H1 (cell line): ENCODE data around the gene CCNY. TPM values are rescaled to one million over a fixed set of nuclear protein-coding genes. Genes with fewer than 3 reads are reported as not detected.

Experiments
- CTCF ChIA-PET: fragments of 300-600 bp; sonication (Branson Sonifier 250); formaldehyde crosslinking; loops from one replicate; lab custom pipeline; 2021; ENCODE audit not compliant: partially characterized antibody; lab: Charles Lee
- POLR2A ChIA-PET: fragments of 300-600 bp; sonication (Branson Sonifier 250); formaldehyde crosslinking; loops from one replicate; lab custom pipeline; 2021; ENCODE audit warnings: inconsistent platforms; ENCODE audit not compliant: partially characterized antibody; lab: Charles Lee
- DNase-seq, 2 experiments: peaks; one replicate each; pipeline versions ENCODE4 v3.0.0 to v3.0.0-alpha.2; 2010 to 2022; ENCODE audit warnings: low spot score in 2 of 2, low read depth in 1 of 2, mixed read lengths in 1 of 2
- FAIRE-seq: peaks from 2 replicates; lab custom pipeline; 2011; peaks lifted over from hg19 to GRCh38; lab: Jason Lieb, UNC
- H2AFZ ChIP-seq: 2 replicates; pipeline ENCODE4 v1.8.1; 2012; ENCODE audit warnings: low read length, inconsistent platforms
- H2AK5ac ChIP-seq: 2 replicates; pipeline ENCODE4 v1.6.1; 2013; ENCODE audit warnings: low read depth, low read length
- H2BK120ac ChIP-seq: replicated peaks from 2 replicates; pipeline ENCODE3; 2013; ENCODE audit warnings: low read depth, low read length, inconsistent platforms
- H2BK12ac ChIP-seq: 2 replicates; pipeline ENCODE4 v1.6.1; 2013; ENCODE audit warnings: low read depth, low read length
- H2BK15ac ChIP-seq: 2 replicates; pipeline ENCODE4 v1.6.1; 2013; ENCODE audit warnings: low read length
- H2BK20ac ChIP-seq: 2 replicates; pipeline ENCODE4 v1.6.1; 2013; ENCODE audit warnings: low read length
- H2BK5ac ChIP-seq: 2 replicates; pipeline ENCODE4 v1.6.1; 2013; ENCODE audit warnings: low read depth, low read length
- H3K14ac ChIP-seq: 2 replicates; pipeline ENCODE4 v1.6.1; 2013; ENCODE audit warnings: inconsistent platforms; ENCODE audit not compliant: insufficient read length
- H3K18ac ChIP-seq: 2 replicates; pipeline ENCODE4 v1.6.1; 2013; ENCODE audit warnings: low read length; ENCODE audit errors: extremely low read depth
- H3K23ac ChIP-seq: 2 replicates; pipeline ENCODE4 v1.6.1; 2013; ENCODE audit warnings: inconsistent platforms; ENCODE audit not compliant: insufficient read length
- H3K23me2 ChIP-seq: 2 replicates; pipeline ENCODE4 v1.6.1; 2013; ENCODE audit warnings: low read depth, low read length
- H3K27ac ChIP-seq: 2 replicates; pipeline ENCODE4 v1.6.1; 2011; ENCODE audit warnings: low read depth, low read length, inconsistent platforms
- H3K27me3 ChIP-seq, 4 experiments: replicated peaks in 1 of 4; 1 replicate in 1 of 4; 2 replicates in 3 of 4; pipeline versions ENCODE4 v1.6.1 to v1.8.1; 2011 to 2013; ENCODE audit warnings: low read length in 3 of 4, mild to moderate bottlenecking in 3 of 4, inconsistent platforms in 2 of 4, mixed read lengths in 2 of 4, moderate library complexity in 1 of 4; ENCODE audit not compliant: control insufficient read depth in 3 of 4, insufficient read depth in 3 of 4; ENCODE audit errors: extremely low read depth in 1 of 4
- H3K36me3 ChIP-seq, 4 experiments: 2 replicates each; pipeline versions ENCODE4 v1.6.1 to v1.8.1; 2011 to 2013; ENCODE audit warnings: mild to moderate bottlenecking in 4 of 4, low read length in 3 of 4, moderate library complexity in 2 of 4, control low read depth in 1 of 4, inconsistent platforms in 1 of 4; ENCODE audit not compliant: insufficient read depth in 4 of 4, control insufficient read depth in 2 of 4
- H3K4ac ChIP-seq: replicated peaks from 2 replicates; pipeline ENCODE3; 2013; ENCODE audit warnings: low read length, low read depth, mixed read lengths, inconsistent platforms; ENCODE audit not compliant: insufficient read length
- H3K4me1 ChIP-seq, 4 experiments: replicated peaks in 1 of 4; 1 replicate in 1 of 4; 2 replicates in 3 of 4; pipeline versions ENCODE4 v1.6.1 to v1.8.1; 2011 to 2013; ENCODE audit warnings: low read length in 3 of 4, inconsistent platforms in 2 of 4, mixed read lengths in 1 of 4; ENCODE audit not compliant: insufficient read depth in 4 of 4, control insufficient read depth in 3 of 4
- H3K4me2 ChIP-seq, 2 experiments: 2 replicates each; pipeline versions ENCODE4 v1.6.1 to v1.8.1; 2011 to 2013; ENCODE audit warnings: low read depth in 2 of 2, low read length in 2 of 2, control low read depth in 1 of 2, inconsistent platforms in 1 of 2, mild to moderate bottlenecking in 1 of 2; ENCODE audit not compliant: insufficient read depth in 1 of 2
- H3K4me3 ChIP-seq, 4 experiments: fragments of 200-600, 300-600 bp in 1 of 4; sonication (generic), shearing (Covaris generic), sonication (Bioruptor Twin) in 1 of 4; 2 replicates each; pipeline versions ENCODE4 v1.5.1 to v1.8.1; 2011 to 2016; ENCODE audit warnings: low read length in 4 of 4, low read depth in 3 of 4, control low read depth in 2 of 4, inconsistent platforms in 2 of 4, mild to moderate bottlenecking in 2 of 4, mixed read lengths in 1 of 4, moderate library complexity in 1 of 4; ENCODE audit not compliant: insufficient read depth in 2 of 4; ENCODE audit errors: extremely low read depth in 1 of 4
- H3K56ac ChIP-seq: replicated peaks from 2 replicates; pipeline ENCODE3; 2013; ENCODE audit warnings: low read depth, mild to moderate bottlenecking, mixed read lengths, low read length, inconsistent platforms; ENCODE audit not compliant: insufficient read length
- H3K79me1 ChIP-seq: 2 replicates; pipeline ENCODE4 v1.6.1; 2013; ENCODE audit warnings: low read depth, low read length, control low read depth
- H3K79me2 ChIP-seq, 2 experiments: 2 replicates each; pipeline versions ENCODE4 v1.6.1 to v1.8.1; 2012 to 2013; ENCODE audit warnings: low read length in 2 of 2, mild to moderate bottlenecking in 2 of 2, inconsistent platforms in 1 of 2; ENCODE audit not compliant: insufficient read depth in 2 of 2, control insufficient read depth in 1 of 2
- H3K9ac ChIP-seq, 4 experiments: replicated peaks in 1 of 4; 1 replicate in 1 of 4; 2 replicates in 3 of 4; pipeline versions ENCODE4 v1.6.1 to v1.8.1; 2011 to 2013; ENCODE audit warnings: low read depth in 3 of 4, low read length in 3 of 4, control low read depth in 2 of 4, mild to moderate bottlenecking in 2 of 4, moderate library complexity in 2 of 4, inconsistent platforms in 1 of 4; ENCODE audit errors: extremely low read depth in 1 of 4
- H3K9me3 ChIP-seq, 2 experiments: 2 replicates each; pipeline versions ENCODE4 v1.6.1 to v1.8.1; 2012 to 2013; ENCODE audit warnings: mild to moderate bottlenecking in 2 of 2, moderate library complexity in 2 of 2, control low read depth in 1 of 2, inconsistent platforms in 1 of 2, low read depth in 1 of 2, low read length in 1 of 2, mixed read lengths in 1 of 2; ENCODE audit not compliant: insufficient read depth in 2 of 2
- H4K20me1 ChIP-seq, 2 experiments: replicated peaks in 1 of 2; 2 replicates each; pipeline versions ENCODE3 to v1.8.1; 2011 to 2013; ENCODE audit warnings: inconsistent platforms in 2 of 2, low read length in 2 of 2, mild to moderate bottlenecking in 1 of 2; ENCODE audit not compliant: insufficient read depth in 2 of 2, control insufficient read depth in 1 of 2
- H4K5ac ChIP-seq: 2 replicates; pipeline ENCODE4 v1.6.1; 2013; ENCODE audit warnings: low read length, low read depth, mixed read lengths, inconsistent platforms; ENCODE audit not compliant: insufficient read length
- H4K8ac ChIP-seq: 2 replicates; pipeline ENCODE4 v1.8.0; 2013; ENCODE audit warnings: mild to moderate bottlenecking, moderate library complexity, low read length, inconsistent platforms; ENCODE audit not compliant: insufficient read depth; ENCODE audit errors: extremely low read depth
- H4K91ac ChIP-seq: replicated peaks from 2 replicates; pipeline ENCODE3; 2013; ENCODE audit warnings: low read length, mixed read lengths, inconsistent platforms; ENCODE audit not compliant: insufficient read length
- CTBP2 ChIP-seq: IDR thresholded peaks from 2 replicates; pipeline ENCODE4 v1.7.0; 2011; ENCODE audit warnings: borderline replicate concordance, mild to moderate bottlenecking, moderate library complexity, mixed read lengths, low read length; ENCODE audit not compliant: insufficient read depth, insufficient read length
- EZH2 ChIP-seq: fragments of 200-600 bp; sonication (generic); IDR thresholded peaks from 2 replicates; pipeline ENCODE4 v1.7.1; 2012; ENCODE audit warnings: low read depth, mild to moderate bottlenecking, moderate library complexity, low read length, inconsistent platforms; ENCODE audit not compliant: severe bottlenecking
- FOSL1 ChIP-seq: IDR thresholded peaks from 2 replicates; pipeline ENCODE4 v1.6.1; 2011; ENCODE audit warnings: mild to moderate bottlenecking, low read depth, low read length, moderate library complexity; ENCODE audit not compliant: insufficient read depth
- MAFK ChIP-seq: IDR thresholded peaks from 2 replicates; pipeline ENCODE4 v1.6.1; 2012; ENCODE audit warnings: low read depth, mild to moderate bottlenecking, improper control_type of control experiment, low read length
- RAD21 ChIP-seq, 2 experiments: IDR thresholded peaks in 1 of 2; conservative IDR thresholded peaks in 1 of 2; 2 replicates each; pipeline ENCODE4 v1.6.1; 2011; ENCODE audit warnings: low read depth in 2 of 2, low read length in 2 of 2, improper control_type of control experiment in 1 of 2, inconsistent platforms in 1 of 2, mild to moderate bottlenecking in 1 of 2, moderate library complexity in 1 of 2
- SAP30 ChIP-seq: fragments of 300-600 bp; sonication (generic); IDR thresholded peaks from 2 replicates; pipeline ENCODE4 v1.7.1; 2012; ENCODE audit warnings: low read length, moderate library complexity, mild to moderate bottlenecking, inconsistent platforms; ENCODE audit not compliant: insufficient read depth, insufficient replicate concordance
- SIX5 ChIP-seq: IDR thresholded peaks from 2 replicates; pipeline ENCODE4 v1.6.1; 2011; ENCODE audit warnings: mild to moderate bottlenecking, low read depth, low read length
- WGBS, 2 experiments: shearing (Covaris generic) in 1 of 2; methylation state at CpG; one replicate each; pipeline versions ENCODE4 v1.1.6 to v1.1.7; 2013 to 2015; ENCODE audit warnings: low lambda C conversion rate in 2 of 2, mixed read lengths in 2 of 2, inconsistent platforms in 1 of 2, low coverage in 1 of 2, missing lambda C conversion rate in 1 of 2; ENCODE audit not compliant: insufficient replicate concordance in 2 of 2, insufficient coverage in 1 of 2, insufficient read length in 1 of 2; ENCODE audit errors: extremely low coverage in 1 of 2, missing lambda C conversion rate in 1 of 2; 5-methylcytosine and 5-hydroxymethylcytosine counted together
- polyA plus RNA-seq, 7 experiments: library from polyadenylated mRNA; depleted of rRNA in 3 of 7; stranded (reverse) in 5 of 7; unstranded in 2 of 7; fragments of >200 nt in 5 of 7; fragments of 200-250 nt in 2 of 7; gene quantifications; 1 replicate in 5 of 7; 2 replicates in 1 of 7; 4 replicates in 1 of 7; pipeline versions ENCODE4 v1.2.1 to v1.2.3, GENCODE V29; 2011 to 2013; ENCODE audit warnings: missing spikeins in 2 of 7, mixed read lengths in 2 of 7
- total RNA-seq: library from RNA; stranded (reverse); fragmentation: NEBNext Ultra II Directional; extraction: Animal tissue kit (Norgen Biotek cat#: 25700); gene quantifications from 2 replicates; pipeline ENCODE4 v1.2.1, GENCODE V29; 2021
- TF ChIP-seq, protein P1 (sequence below), 3 experiments: IDR thresholded peaks; 1 replicate in 2 of 3; 2 replicates in 1 of 3; pipeline versions ENCODE4 v1.5.1 to v1.6.1; 2011; ENCODE audit warnings: low read length in 3 of 3, mild to moderate bottlenecking in 3 of 3, inconsistent platforms in 2 of 3, low read depth in 1 of 3, moderate library complexity in 1 of 3; ENCODE audit not compliant: insufficient read depth in 1 of 3; ENCODE audit errors: control extremely low read depth in 1 of 3
- TF ChIP-seq, protein P2 (sequence below): IDR thresholded peaks from 2 replicates; pipeline ENCODE4 v1.6.1; 2011; ENCODE audit warnings: low read depth, mild to moderate bottlenecking, low read length; ENCODE audit not compliant: insufficient read depth

The CCNY gene
- total and polyA plus RNA-seq, 2 of the 8 experiments (the other 6 are each of a cell fraction or from before 2014, with no cell fraction given): 25.3 to 68.2 TPM

- H3K27ac ChIP-seq: no peak overlapping the region
- no peaks in the 10 kb centered on the region for H3K36me3 ChIP-seq
- no peak overlapping the region for H2AFZ ChIP-seq
- no peak overlapping the region for H3K9ac ChIP-seq
- no peak overlapping the region for H3K56ac ChIP-seq
- H2BK120ac ChIP-seq: no peak overlapping the region
- ChIA-PET CTCF (interaction anchor here (0.6 to 2.1 kb wide), 5 partner anchors 8 to 193 kb away, joined by 3 to 5 read pairs (median 3); no protein-coding TSS in a partner anchor), POLR2A (no interaction called here)
- H3K4me1 ChIP-seq: peaks cover 0 to 4% (median 2%) of the 10 kb centered on the region in 4 experiments; a peak in 1 of 7 replicates
- no peak overlapping the region for H2BK20ac ChIP-seq
- no peaks in the 10 kb centered on the region for H3K27me3 ChIP-seq
- no peak overlapping the region for H2BK5ac ChIP-seq
- H4K20me1 ChIP-seq: peaks cover 0 to 15% of the 10 kb centered on the region in 2 experiments
- FAIRE-seq: no peak
- H3K4me3 ChIP-seq: no peak overlapping the region
- no peak overlapping the region for H3K4ac ChIP-seq
- H4K5ac ChIP-seq: no peak overlapping the region
- no peak overlapping the region for H3K23ac ChIP-seq
- no peak overlapping the region for H3K4me2 ChIP-seq
- peaks cover 8 to 94% of the 10 kb centered on the region in 2 experiments for H3K79me2 ChIP-seq
- H3K18ac ChIP-seq: no peak overlapping the region
- no peak overlapping the region for H4K91ac ChIP-seq
- H2BK12ac ChIP-seq: no peak overlapping the region
- no peaks in the 10 kb centered on the region for H3K23me2 ChIP-seq
- no peak overlapping the region for H2AK5ac ChIP-seq
- 91% methylated on average over 2 of the region's 2 CpGs; no CpG with 5 or more reads in 1 of the 2 experiments for WGBS, 2 experiments
- H3K14ac ChIP-seq: no peak overlapping the region
- H4K8ac ChIP-seq: no peak overlapping the region
- DNase-seq: no peak
- H3K79me1 ChIP-seq: peaks cover 8% of the 10 kb centered on the region
- H2BK15ac ChIP-seq: no peak overlapping the region
- H3K9me3 ChIP-seq: no peaks in the 10 kb centered on the region
- TF ChIP-seq RAD21 (IDR thresholded peaks at IDR 0.05 in 1 of 2, conservative IDR thresholded peaks at IDR 0.05 in 1 of 2; ENCODE audit: low read depth in 2 of 2, low read length in 2 of 2) (no peak), FOSL1 (no peak), SAP30 (no peak), EZH2 (no peak), CTBP2 (no peak), SIX5 (no peak), MAFK (no peak)
- TF ChIP-seq, protein P1, sequence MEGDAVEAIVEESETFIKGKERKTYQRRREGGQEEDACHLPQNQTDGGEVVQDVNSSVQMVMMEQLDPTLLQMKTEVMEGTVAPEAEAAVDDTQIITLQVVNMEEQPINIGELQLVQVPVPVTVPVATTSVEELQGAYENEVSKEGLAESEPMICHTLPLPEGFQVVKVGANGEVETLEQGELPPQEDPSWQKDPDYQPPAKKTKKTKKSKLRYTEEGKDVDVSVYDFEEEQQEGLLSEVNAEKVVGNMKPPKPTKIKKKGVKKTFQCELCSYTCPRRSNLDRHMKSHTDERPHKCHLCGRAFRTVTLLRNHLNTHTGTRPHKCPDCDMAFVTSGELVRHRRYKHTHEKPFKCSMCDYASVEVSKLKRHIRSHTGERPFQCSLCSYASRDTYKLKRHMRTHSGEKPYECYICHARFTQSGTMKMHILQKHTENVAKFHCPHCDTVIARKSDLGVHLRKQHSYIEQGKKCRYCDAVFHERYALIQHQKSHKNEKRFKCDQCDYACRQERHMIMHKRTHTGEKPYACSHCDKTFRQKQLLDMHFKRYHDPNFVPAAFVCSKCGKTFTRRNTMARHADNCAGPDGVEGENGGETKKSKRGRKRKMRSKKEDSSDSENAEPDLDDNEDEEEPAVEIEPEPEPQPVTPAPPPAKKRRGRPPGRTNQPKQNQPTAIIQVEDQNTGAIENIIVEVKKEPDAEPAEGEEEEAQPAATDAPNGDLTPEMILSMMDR (IDR thresholded peaks at IDR 0.05; ENCODE audit: control extremely low read depth in 1 of 3, insufficient read depth in 1 of 3, low read depth in 1 of 3, low read length in 3 of 3): no peak
- TF ChIP-seq, protein P2, sequence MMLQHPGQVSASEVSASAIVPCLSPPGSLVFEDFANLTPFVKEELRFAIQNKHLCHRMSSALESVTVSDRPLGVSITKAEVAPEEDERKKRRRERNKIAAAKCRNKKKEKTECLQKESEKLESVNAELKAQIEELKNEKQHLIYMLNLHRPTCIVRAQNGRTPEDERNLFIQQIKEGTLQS: no peak
These were observed 17.1 kb downstream of the CCNY start for GRCh38 chr10:35353395-35353794.
